GM12878 (cell line): ENCODE data around the gene RETREG2. TPM values are rescaled to one million over a fixed set of nuclear protein-coding genes. Genes with fewer than 3 reads are reported as not detected.

Experiments
- ATAC-seq: fragments of 200-7000 bp; cut with Tn5 transposase; 3 replicates; pipeline ENCODE4 v1.9.1; 2020; ENCODE audit warnings: mild to moderate bottlenecking, moderate library complexity
- BruUV-seq: library from RNA; stranded (reverse); fragments of 400-500 nt; replicated peaks from 2 replicates; lab custom pipeline; 2021; lab: Mats Ljungman, UMichigan
- CTCF ChIA-PET: fragments of 300-600 bp; sonication (Branson Sonifier 250); formaldehyde crosslinking; extraction: SDS; loops from one replicate; lab custom pipeline; 2021; ENCODE audit warnings: inconsistent platforms; lab: Yijun Ruan, JAX
- POLR2A ChIA-PET: fragments of 350-600 bp; formaldehyde crosslinking; extraction: SDS; loops from one replicate; lab custom pipeline; 2021; ENCODE audit warnings: inconsistent platforms; lab: Charles Lee
- RAD21 ChIA-PET: fragments of 300-600 bp; sonication (Branson Sonifier 250); formaldehyde crosslinking; loops from one replicate; lab custom pipeline; 2023; ENCODE audit warnings: antibody characterized with exemption; ENCODE audit not compliant: unreplicated experiment; lab: Charles Lee
- SMC1A ChIA-PET: fragments of 300-600 bp; sonication (Branson Sonifier 250); formaldehyde crosslinking; loops from one replicate; lab custom pipeline; 2023; ENCODE audit not compliant: unreplicated experiment, uncharacterized antibody; lab: Charles Lee
- DNase-seq: peaks from one replicate; pipeline ENCODE4 v3.0.0-alpha.2; 2011; ENCODE audit warnings: low read depth, low spot score
- FAIRE-seq: peaks from 3 replicates; lab custom pipeline; 2011; peaks lifted over from hg19 to GRCh38; lab: Jason Lieb, UNC
- H2AFZ ChIP-seq: 2 replicates; pipeline ENCODE4 v1.6.0; 2011; ENCODE audit warnings: low read depth, low read length, control low read depth; ENCODE audit not compliant: control insufficient read depth
- H3K27ac ChIP-seq: 2 replicates; pipeline ENCODE4 v1.5.1; 2011; ENCODE audit warnings: control low read depth; ENCODE audit not compliant: control insufficient read depth, insufficient read depth
- H3K27me3 ChIP-seq, 2 experiments: replicated peaks in 1 of 2; 2 replicates each; pipeline versions ENCODE4 v1.6.0 to v1.6.1; 2011; ENCODE audit warnings: low read length in 1 of 2; ENCODE audit not compliant: control insufficient read depth in 2 of 2, insufficient read depth in 2 of 2
- H3K36me3 ChIP-seq, 2 experiments: 2 replicates each; pipeline ENCODE4 v1.5.1; 2011; ENCODE audit warnings: low read length in 1 of 2; ENCODE audit not compliant: control insufficient read depth in 2 of 2, insufficient read depth in 2 of 2
- H3K4me1 ChIP-seq: 2 replicates; pipeline ENCODE4 v1.6.1; 2011; ENCODE audit warnings: mild to moderate bottlenecking, low read length, moderate library complexity, mixed read lengths; ENCODE audit not compliant: control insufficient read depth, insufficient read depth
- H3K4me2 ChIP-seq: 2 replicates; pipeline ENCODE4 v1.6.0; 2011; ENCODE audit warnings: control low read depth; ENCODE audit not compliant: control insufficient read depth, insufficient read depth
- H3K4me3 ChIP-seq: fragments of 200-600 bp; sonication (generic); 2 replicates; pipeline ENCODE4 v1.5.1; 2016
- H3K79me2 ChIP-seq: 2 replicates; pipeline ENCODE4 v1.6.0; 2011; ENCODE audit warnings: low read length; ENCODE audit not compliant: control insufficient read depth, insufficient read depth
- H3K9ac ChIP-seq: 2 replicates; pipeline ENCODE4 v1.8.0; 2011; ENCODE audit warnings: low read length, control low read depth, mixed read lengths; ENCODE audit not compliant: control insufficient read depth, insufficient read depth
- H3K9me3 ChIP-seq: replicated peaks from 3 replicates; pipeline ENCODE4 v1.5.1; 2011; ENCODE audit warnings: mild to moderate bottlenecking, low read length; ENCODE audit not compliant: control insufficient read depth, insufficient read depth
- H4K20me1 ChIP-seq: 2 replicates; pipeline ENCODE4 v1.6.0; 2011; ENCODE audit not compliant: control insufficient read depth, insufficient read depth
- CHD1 ChIP-seq: IDR thresholded peaks from 2 replicates; pipeline ENCODE4 v1.6.1; 2012; ENCODE audit warnings: low read depth, low read length, improper control_type of control experiment
- CTCF ChIP-seq, 3 experiments: IDR thresholded peaks in 2 of 3; conservative IDR thresholded peaks in 1 of 3; 2 replicates each; pipeline ENCODE4 v1.5.1; 2011; ENCODE audit warnings: low read depth in 3 of 3, low read length in 3 of 3, mild to moderate bottlenecking in 3 of 3, control low read depth in 2 of 3, moderate library complexity in 2 of 3, inconsistent platforms in 1 of 3, mixed read lengths in 1 of 3; ENCODE audit not compliant: control insufficient read depth in 2 of 3, insufficient read depth in 1 of 3; ENCODE audit errors: extremely low read depth in 1 of 3
- KLF5 ChIP-seq: fragments of 450-650 bp; IDR thresholded peaks from 2 replicates; pipeline ENCODE4 v1.6.1; 2014; ENCODE audit warnings: mild to moderate bottlenecking; ENCODE audit not compliant: partially characterized antibody
- NBN ChIP-seq: fragments of 450-650 bp; IDR thresholded peaks from 2 replicates; pipeline ENCODE4 v1.6.1; 2016
- NFYA ChIP-seq: IDR thresholded peaks from 2 replicates; pipeline ENCODE4 v1.6.1; 2011; ENCODE audit warnings: low read depth, mild to moderate bottlenecking, low read length, improper control_type of control experiment, borderline replicate concordance
- RAD21 ChIP-seq: IDR thresholded peaks from 2 replicates; pipeline ENCODE4 v1.6.1; 2011; ENCODE audit warnings: mild to moderate bottlenecking, low read depth, low read length, moderate library complexity; ENCODE audit not compliant: insufficient read depth
- SMC3 ChIP-seq: IDR thresholded peaks from 2 replicates; pipeline ENCODE4 v1.6.1; 2011; ENCODE audit warnings: low read length, improper control_type of control experiment, borderline replicate concordance
- YY1 ChIP-seq: IDR thresholded peaks from 2 replicates; pipeline ENCODE4 v1.6.1; 2011; ENCODE audit warnings: low read depth, mild to moderate bottlenecking, low read length
- WGBS: methylation state at CpG from one replicate; pipeline ENCODE4 v1.1.6; 2016; ENCODE audit warnings: low lambda C conversion rate; ENCODE audit not compliant: insufficient replicate concordance, insufficient coverage; ENCODE audit errors: missing lambda C conversion rate; 5-methylcytosine and 5-hydroxymethylcytosine counted together
- in situ Hi-C: fragments of 300-500 bp; cut with MboI; formaldehyde crosslinking; loops from 9 replicates; pipeline ENCODE4 v1.14.3; 2018; ENCODE audit warnings: mixed read lengths
- intact Hi-C: fragments of 100-400 bp; cut with micrococcal nuclease; formaldehyde crosslinking; loops from one replicate; pipeline ENCODE4 v1.14.2; 2022; ENCODE audit not compliant: unreplicated experiment
- polyA plus RNA-seq, 11 experiments: library from polyadenylated mRNA; depleted of rRNA in 4 of 11; unstranded in 6 of 11; stranded (reverse) in 5 of 11; fragments of >200 nt; fragmentation: Nextera tagmentation in 4 of 11; fragmentation: Illumina TruSeq in 1 of 11; extraction: Ambion mirVana in 4 of 11; extraction: Trizol in 1 of 11; gene quantifications; 1 replicate in 1 of 11; 2 replicates in 10 of 11; pipeline versions ENCODE4 v1.2.1 to v1.2.3, GENCODE V29; 2011 to 2016; ENCODE audit warnings: inconsistent platforms in 2 of 11, missing spikeins in 2 of 11, low read depth in 1 of 11
- total RNA-seq, 4 experiments: library from RNA; depleted of rRNA in 3 of 4; stranded (reverse); fragments of >200 nt in 3 of 4; fragmentation: Illumina TruSeq in 1 of 4; extraction: Trizol in 1 of 4; gene quantifications; 2 replicates each; pipeline versions ENCODE4 v1.2.1 to v1.2.3, GENCODE V29; 2013 to 2021

RETREG2 gene
- total and polyA plus RNA-seq, 10 of the 15 experiments (the other 5 are each of a cell fraction or from before 2014, with no cell fraction given) = 10.1 to 72.0 (median 28.3) TPM

- H3K9me3 ChIP-seq = no peaks in the 10 kb centered on the region
- peaks cover 0 to 3% of the 10 kb centered on the region in 2 experiments; a peak in 1 of 4 replicates for H3K36me3 ChIP-seq
- in situ Hi-C loops (loop anchor here (5.0 kb wide), 1 partner anchor 142 kb away; no protein-coding TSS in a partner anchor), intact Hi-C loops (loop anchor here (1.0 kb wide), 4 partner anchors 82 to 302 kb away; no protein-coding TSS in a partner anchor)
- FAIRE-seq = no peak
- H3K27ac ChIP-seq = no peak overlapping the region
- 0% methylated on average over 4 of the region's 4 CpGs for WGBS
- peaks cover 4% of the 10 kb centered on the region; the same call in 1 of the 2 replicates for H3K4me1 ChIP-seq
- H3K79me2 ChIP-seq = peaks cover 2% of the 10 kb centered on the region
- H4K20me1 ChIP-seq = no peaks in the 10 kb centered on the region
- TF ChIP-seq RAD21 = peak; percentile 78
- 0 out of 2 replicates have a peak, but pooled peaks have one; percentile 18 for TF ChIP-seq YY1
- TF ChIP-seq SMC3 = peak; percentile 74; the same call in 1 of the 2 replicates
- no peak for TF ChIP-seq NFYA
- TF ChIP-seq KLF5 = no peak
- TF ChIP-seq CTCF (IDR thresholded peaks at IDR 0.05 in 2 of 3, conservative IDR thresholded peaks at IDR 0.05 in 1 of 3; ENCODE audit: control insufficient read depth in 2 of 3, extremely low read depth in 1 of 3, insufficient read depth in 1 of 3, low read depth in 3 of 3, low read length in 3 of 3) = peak; percentile 37 to 66 (median 39); a peak in 5 of 6 replicates
- no peak for TF ChIP-seq NBN
- no peak for TF ChIP-seq CHD1
- BruUV-seq = no TSS peak
- no peak overlapping the region for H2AFZ ChIP-seq
- H3K4me3 ChIP-seq = no peak overlapping the region
- ChIA-PET POLR2A (interaction anchor here (0.6 to 0.7 kb wide), 2 partner anchors 83 to 140 kb away, joined by 3 read pairs; no protein-coding TSS in a partner anchor), SMC1A (interaction anchor here (0.7 to 7.2 kb wide), 31 partner anchors 9 to 303 kb away, joined by 3 to 49 read pairs (median 4); partner anchors contain the start of gene IHH), RAD21 (interaction anchor here (0.6 to 3.6 kb wide), 31 partner anchors 10 to 281 kb away, joined by 3 to 41 read pairs (median 4); partner anchors contain the start of genes DNAJB2, DNPEP and IHH), CTCF (interaction anchor here (0.6 to 10.0 kb wide), 42 partner anchors 9 to 606 kb away, joined by 3 to 208 read pairs (median 4); partner anchors contain the start of genes CFAP65, CNPPD1 and ZFAND2B)
- DNase-seq = no peak
- ATAC-seq = peak; percentile 77
- no peak overlapping the region for H3K4me2 ChIP-seq
- H3K27me3 ChIP-seq = no peaks in the 10 kb centered on the region
- no peak overlapping the region for H3K9ac ChIP-seq
Measured at GRCh38 chr2:219155054-219155644, 22.9 kb upstream of the RETREG2 start.
